HG03095 (cell line): ENCODE results near the gene OPA3.

Experiments
- ATAC-seq: cut with Tn5 transposase; IDR thresholded peaks from one replicate; pipeline ENCODE4 v1.9.1; 2021; ENCODE audit warnings: moderate library complexity; ENCODE audit not compliant: unreplicated experiment

The OPA3 gene

DNA sequence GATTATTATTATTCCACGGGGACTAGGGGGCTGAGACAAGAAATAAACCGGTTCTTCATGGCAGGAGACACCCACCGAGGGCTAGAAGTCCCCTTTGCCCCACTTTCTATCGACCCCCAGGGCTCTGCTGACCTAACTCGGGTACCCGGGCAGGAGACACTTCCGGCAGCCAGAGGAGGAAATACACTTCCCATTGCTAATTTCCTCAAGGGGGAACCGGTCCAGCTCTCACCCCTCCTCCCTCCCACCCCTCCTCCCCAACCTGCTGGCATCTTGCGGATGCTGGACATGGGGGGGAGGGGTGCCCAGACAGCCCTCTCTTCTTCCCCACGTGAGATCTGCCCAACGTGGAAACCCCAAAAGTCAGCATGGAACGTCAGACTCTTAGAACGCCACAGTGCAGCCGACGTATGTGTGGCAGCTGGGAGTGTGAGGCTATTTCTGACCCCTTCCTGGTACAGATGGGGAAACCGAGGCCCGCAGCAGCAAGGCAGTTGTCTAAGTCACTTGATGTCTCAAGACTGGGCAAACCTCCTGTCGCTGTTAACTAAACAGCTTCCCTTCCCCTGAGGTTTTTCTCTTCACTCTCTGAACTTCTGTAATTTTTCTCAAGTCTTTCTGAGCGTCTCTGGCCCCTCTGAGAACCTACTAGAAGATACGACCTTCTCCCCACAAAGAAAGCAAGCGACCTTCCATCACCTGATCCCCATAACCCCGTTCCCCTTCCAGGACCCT, 13.8 kb upstream of the OPA3 start:
- no peak for ATAC-seq

DNA sequence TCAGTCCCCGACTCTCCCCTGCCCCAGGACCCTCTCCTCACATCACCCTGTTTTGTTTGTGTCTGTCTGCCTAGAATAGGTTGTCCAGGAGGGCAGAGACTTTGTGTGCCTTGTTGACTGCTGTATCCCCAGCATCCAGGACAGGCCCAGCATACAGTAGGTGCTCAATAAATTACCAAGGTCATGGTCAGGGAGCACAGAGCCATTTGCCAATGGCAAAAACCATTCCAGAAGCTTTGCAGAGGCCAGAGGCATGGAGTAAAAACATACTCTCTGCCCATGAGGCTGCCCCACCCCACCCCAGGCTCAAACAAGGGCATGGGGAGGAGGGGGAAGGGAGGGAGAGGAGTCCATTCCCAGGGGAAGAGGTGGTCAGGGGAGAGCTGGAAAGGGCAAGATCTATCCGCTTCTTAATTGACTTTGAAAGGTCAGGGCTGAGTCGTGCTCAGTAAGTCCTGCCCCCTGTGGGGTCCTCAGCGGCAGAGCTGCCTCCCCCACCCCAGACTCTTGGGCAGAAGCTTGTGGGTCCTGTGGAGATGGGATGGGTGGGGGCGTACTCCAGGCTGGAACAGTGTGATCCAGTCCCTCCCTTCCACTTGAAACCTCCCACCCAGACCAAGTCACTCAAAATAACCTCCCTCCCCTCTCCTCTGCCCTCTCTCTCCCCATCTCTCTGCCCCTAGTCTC, 13.0 kb upstream of the OPA3 start:
- no peak for ATAC-seq

DNA sequence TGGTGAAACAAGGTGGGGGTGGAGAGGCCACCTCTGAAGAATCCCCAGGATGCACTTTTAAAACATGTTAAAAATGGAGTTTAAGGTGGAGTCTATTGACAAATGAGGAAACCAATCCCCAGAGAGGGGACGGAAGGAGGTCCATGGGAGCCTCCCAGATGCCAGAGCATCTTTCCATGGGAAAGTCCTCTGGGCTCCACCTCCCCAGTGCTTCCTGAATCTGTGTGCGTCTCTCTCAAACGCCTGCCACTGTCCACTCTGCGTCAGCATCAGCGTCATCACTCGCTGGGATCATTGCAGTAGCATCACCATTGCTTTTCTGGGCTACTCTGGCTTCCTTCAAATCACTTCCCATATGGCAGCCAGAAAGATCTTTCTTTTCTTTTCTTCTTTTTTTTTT, 11.2 kb upstream of the OPA3 start:
- no peak for ATAC-seq

DNA sequence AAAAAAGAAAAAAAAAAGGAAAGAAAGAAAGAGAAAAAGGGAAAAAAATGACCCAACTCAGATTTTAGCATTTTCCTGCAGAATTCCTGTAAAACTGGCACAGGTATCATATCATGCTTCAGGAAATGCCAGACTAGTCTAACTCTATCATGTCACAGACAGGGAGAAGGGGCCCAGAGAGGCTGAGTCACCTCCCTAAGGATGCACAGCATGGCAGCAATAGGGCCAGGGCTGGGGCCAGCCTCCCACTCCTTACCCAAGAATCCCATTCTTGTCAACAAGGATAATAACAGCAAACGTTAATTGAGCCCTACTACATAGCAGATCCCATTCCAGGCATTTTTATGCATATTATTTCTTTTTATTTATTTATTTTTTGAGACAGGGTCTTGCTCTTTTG, 8.9 kb upstream of the OPA3 start:
- ATAC-seq = no peak

DNA sequence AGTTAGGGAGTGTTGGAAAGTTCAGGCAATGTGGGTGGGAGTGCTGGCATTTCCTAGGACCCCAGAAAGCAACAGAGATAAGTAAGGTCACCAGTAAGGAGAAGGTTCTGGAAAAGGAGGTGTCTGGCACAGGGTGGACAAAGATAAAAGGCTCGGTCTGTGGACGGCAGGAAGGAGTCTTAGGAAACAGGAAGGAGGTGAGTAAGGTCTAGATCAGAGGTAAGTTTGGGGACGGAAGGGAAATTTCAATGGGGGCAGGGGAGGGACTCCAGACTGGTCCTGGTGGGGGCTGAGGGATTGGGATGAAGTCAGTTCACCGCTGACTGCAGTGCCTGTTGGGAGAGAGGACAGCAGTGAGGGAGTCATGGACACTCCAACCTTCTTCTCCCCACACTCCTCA, 7.8 kb upstream of the OPA3 start:
- ATAC-seq = no peak

DNA sequence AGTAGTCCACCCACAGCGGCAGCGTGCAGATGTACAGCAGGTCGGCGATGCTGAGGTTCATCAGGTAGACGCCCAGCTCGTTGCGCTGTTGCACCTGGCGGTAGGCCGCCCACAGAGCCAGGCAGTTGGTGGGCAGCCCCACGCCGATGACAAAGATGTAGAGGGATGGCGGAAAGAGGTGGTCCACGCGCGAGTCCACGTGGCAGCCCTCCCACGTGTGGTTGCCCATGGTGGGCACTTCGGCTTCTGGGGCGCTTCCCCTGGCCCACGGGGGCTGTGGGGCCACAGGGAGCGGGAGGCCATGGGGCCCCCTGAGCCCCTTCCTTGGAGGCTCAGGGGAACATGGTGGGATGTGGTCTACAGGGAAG, 7.0 kb upstream of the OPA3 start:
- no peak for ATAC-seq

DNA sequence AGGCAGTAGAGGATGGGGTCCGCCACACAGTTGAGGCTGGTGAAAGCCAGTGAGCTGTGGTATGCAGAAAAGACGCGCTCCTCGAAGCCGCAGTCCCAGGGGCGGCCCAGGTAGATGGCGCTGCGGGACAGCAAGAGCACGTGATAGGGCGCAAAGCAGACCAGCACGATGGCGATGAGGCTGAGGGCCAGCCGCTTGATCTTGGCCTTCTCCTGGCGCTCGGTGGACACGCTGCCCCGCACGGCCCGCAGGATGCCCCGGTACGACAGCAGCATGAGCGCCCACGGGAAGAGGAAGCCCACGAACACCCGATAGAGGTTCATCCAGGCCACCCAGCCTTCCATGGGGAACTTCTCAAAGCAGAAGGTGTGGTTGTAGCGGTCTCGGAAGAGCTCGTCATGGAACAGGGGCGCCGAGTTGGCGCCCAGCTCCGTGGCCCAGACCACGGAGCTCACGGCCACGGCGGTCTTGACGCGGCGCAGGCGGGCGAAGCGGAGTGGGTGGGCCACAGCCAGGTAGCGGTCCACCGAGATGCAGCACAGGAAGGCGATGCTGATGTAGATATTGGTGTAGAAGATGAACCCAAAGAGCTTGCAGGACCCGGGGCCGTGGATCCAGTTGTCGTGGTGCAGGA, 6.5 kb upstream of the OPA3 start:
- ATAC-seq = no peak

DNA sequence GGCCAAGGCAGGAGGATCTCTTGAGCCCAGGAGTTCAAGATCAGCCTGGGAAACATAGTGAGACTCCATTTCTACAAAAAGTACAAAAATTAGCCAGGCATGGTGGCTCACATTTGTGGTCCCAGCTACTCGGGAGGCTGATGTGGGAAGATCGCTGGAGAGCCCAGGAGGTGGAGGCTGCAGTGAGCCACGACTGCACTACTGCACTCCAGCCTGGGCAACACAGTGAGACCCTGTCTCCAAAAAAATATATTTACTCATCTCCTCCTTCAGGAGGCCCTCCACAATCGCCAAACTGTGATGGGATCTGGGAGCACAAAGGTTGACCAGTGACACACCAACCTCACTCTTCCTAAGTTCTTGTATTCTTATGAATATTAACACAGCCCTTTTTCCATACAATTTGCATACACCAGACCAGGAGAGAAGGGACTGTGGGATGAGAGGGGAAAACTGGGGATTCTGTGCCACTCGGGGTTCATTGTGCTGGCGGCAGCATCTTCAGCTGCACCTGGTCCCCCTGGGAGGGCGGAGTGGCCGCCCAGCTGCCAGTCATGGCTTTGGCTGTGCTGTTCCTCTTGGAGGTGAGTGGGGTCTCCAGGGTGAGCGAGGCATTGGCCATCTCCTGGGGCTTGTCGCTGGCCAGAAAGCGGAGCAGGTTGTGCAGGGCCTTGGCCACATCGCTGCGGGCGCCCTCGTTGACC, 5.8 kb upstream of the OPA3 start:
- no peak for ATAC-seq

DNA sequence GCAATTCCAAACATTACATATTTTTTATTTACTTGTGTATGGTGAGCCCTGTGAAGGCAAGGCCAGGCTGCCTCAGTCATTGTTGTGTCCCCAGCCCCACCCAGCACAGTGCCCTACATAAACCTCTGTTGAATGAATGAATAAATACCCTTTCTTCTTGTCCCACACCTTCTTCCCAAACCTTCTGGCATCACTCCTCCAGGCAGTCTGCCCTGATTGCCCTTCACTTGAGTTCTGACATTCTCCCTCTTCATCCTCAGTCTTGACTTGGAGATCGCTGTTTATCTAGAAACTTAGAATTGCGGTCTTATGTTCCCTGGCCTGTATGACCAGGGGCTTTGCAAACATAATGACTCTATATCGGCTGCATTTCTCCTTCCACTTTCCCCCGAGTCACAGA, 5.2 kb upstream of the OPA3 start:
- ATAC-seq = no peak

DNA sequence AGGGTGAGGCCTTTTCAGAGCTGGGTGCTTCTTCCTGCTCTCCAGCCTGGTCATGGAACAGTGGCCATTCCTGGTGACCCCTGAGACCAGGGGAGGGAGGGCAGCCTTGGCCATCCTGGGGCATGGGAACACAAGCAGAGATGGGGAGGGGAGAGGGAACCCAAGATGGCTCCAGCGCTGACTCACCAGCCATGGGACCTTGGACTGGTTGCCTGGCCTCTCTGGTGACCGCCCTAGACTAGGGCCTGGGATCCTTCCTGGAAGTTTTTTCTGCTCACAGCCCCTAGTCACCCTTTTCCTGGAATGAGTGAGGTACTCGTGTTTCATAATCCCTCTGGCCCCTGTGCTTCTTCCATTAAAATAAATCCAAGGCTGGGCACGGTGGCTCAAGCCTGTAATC, 3.3 kb upstream of the OPA3 start:
- no peak for ATAC-seq

DNA sequence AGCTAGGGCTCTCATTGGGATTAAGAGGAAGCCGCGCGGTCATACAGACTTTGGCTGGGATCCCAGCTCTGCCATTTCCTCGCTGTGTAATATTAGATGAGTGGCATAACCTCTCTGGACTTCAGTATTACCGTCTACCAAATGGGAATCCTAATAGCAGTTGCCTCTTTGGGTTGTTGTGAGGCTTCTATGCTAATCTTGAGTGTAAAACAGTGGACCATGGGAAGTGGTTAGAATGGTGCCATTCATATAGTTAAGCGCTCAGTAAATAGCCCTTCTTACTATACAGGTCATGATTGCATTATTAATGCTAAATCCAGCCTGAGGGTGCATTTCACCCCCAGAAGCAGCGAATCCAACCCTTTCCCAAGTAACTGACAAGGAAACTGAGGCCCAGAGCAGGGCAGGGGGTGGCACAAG, 566 bp upstream of the OPA3 start:
- ATAC-seq = no peak

DNA sequence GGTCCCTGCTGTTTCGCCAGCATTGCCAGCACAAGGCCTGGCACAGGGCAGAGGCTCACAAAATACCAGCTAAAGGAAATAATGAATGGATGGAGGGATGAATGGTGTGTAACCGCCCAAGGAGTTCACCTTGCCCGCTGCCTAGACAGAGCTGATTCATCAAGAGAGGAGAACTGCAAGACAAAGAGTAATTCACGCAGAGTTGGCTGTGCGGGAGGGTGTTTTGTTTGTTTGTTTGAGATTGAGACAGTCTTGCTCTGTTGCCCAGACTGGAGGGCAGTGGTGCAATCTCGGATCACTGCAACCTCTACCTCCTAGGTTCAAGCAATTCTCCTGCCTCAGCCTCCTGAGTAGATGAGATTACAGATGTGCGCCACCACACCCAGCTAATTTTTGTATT, 3.0 kb downstream of the OPA3 start:
- no peak for ATAC-seq

DNA sequence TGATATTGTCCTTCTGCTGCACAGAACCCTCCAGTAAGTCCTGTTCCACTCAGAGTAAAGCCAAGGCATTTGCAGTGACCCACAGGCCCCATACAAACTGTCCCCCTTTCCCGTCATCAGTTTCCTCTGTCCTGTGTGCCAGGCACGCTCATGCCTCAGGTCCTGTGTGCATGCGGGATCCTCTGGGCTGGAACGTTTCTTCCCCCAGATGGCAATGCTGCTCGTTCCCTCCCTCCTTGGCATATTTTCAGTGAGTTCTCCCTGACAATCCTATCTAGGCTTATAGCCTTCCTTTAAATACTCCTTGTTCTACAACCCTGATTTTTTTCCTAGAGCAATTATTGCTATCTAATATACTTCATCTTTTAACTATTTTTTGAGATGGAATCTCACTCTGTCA, 5.7 kb downstream of the OPA3 start:
- ATAC-seq = no peak

DNA sequence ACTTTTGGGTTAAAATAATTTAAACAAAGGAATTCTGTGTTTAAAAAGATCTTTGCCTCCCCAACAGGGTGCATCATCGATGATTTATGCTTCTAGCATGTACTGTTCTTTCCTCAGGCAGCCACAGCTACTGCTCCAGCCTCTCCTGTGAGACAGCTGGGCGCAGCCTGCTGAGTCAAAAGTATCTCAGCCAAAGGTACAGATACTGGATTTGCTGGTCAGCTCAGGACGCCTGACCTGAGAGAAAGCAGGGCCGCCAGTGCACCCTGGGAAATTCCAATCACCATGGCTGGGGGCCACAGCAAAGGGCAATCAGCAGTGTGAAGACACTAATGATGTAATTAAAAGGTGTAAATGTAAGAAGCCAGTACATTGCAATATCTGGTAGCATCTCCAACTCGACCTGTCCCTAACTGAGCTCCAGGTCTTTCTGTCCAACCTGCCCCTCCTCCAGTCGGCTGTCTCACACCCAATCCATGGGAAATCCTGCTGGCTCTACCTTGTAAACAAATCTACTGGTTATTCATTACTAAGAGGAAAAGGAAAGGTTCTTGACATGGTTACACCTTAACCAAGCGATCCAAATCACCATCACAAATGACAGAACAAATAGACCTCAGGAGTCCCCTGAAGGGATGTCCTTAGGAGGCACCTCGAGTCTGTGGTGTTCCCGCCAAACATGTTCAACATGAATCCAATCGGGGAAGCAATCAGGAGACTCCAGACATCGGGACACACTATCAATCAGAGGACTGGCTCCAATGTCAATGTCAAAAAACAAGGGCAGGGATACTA, 7.3 kb downstream of the OPA3 start:
- ATAC-seq = no peak

DNA sequence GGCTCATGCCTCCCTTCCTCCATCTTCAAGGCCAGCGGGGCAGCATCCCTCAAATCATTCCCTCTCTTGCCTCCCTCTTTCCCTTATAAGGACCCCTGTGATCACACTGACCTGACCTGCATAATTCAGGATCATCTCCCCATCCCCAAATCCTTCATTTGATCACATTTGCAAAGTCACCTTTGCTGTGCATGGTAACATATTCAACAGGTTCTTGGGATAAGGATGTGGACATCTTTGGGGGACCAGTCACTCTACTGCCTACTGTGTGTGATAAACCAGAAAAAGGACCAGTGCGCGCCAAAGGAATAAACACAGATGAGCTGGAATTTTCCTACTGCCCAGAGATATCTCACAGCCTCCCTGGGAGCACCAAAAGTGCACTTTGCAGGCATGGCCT, 7.9 kb downstream of the OPA3 start:
- ATAC-seq = no peak

DNA sequence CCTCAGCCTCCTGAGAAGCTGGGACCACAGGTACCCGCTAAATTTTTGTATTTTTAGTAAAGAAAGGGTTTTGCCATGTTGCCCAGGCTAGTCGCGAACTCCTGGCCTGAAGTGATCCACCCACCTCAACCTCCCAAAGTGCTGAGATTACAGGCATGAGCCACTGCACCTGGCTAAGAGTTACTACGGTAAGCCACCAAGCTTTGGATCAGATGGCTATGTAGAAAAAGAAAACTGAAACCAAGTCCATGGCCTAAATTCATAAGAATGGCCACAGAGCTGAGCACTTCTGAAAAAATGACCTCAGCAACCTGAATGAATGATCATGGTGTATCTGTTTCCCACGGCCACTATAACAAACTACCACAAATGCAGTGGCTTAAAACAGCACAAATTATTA, 9.4 kb downstream of the OPA3 start:
- ATAC-seq = no peak

DNA sequence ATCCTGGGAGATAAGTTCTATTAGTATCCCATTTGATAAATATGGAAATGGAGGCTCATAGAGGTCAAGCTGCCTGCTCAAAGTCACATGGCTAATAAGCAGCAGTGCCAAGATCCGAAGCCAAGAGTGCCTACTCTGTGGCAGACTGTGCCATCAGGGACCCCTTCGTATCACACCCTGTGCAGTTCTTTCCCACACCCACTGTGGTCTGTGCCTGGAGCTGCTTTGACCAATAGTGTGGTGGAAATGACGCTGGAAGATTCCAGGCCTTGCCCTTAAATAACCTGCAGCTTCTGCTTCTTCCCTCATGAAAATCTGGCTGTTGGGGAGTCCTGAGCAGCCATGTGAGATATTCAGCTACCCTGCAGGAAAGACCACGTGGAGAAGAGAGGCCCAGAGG, 10.1 kb downstream of the OPA3 start:
- no peak for ATAC-seq

DNA sequence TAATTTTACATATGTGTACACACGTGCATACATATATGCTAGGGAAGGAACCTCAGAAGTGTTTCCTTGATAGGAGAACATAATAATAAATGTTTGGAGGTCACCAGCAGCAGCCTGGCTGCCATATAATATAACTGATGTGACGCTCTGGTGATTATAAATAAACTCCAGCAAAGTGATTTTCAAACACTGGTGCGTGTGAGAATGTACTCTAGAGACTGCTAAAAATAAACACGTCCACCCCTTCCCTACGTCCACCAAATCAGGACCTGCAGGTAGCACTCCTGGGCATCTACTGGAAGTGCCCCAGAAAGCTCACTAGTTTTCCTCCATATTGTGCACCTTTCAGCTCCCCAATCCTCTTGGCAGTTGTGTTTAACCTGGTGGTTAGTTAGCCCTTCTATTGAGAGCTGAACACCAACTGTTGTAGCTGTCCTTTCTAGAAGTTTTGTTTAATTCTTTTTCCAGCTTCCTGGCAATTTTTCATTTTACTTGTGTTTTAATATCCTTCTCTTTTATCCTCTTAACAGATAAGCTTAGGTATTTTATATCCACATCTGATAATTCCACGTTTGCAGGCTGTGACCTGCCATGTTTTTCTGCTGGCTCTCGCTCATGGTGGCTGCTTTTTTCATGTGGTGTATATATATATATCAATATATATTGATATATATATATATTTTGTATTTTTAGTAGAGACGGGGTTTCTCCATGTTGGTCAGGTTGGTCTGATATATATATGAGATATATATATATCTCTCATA, 13.0 kb downstream of the OPA3 start:
- ATAC-seq = no peak

DNA sequence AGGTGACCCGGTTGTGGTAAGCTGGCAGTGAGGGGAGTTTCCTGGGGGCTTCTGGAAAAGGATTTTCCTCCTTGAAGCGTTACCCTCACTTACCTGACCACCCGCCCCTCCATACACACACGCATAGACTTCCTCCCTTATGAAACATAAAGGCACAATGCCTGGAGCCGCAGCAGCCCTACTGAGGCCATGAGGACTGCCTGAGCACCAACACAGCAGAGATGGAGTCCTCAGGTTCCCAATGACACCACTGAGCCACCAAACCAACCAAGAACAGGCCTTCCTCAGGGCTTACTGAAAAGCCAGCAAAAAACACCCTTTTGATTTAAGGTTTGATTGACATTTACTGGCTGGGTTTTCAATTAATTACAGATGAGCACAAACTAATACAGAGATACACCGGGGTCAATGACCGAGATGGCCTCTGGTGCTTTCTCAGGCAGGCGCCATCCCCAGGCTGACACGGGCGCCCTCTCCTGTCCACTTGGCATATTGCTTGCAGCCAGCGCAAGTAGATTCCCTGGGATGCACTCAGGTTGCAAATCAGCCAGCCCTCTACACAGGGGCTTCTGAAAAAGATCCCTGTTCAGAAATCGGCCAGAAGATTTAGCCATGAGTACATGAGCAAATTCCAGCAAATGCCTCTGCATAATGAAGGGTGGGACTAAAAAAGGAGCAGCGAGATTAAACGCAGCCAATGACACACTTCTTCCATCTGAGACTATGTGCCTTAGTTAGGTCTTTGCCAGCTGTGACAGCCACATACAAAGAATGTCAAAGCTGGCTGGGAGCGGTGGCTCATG, 14.8 kb downstream of the OPA3 start:
- no peak for ATAC-seq

DNA sequence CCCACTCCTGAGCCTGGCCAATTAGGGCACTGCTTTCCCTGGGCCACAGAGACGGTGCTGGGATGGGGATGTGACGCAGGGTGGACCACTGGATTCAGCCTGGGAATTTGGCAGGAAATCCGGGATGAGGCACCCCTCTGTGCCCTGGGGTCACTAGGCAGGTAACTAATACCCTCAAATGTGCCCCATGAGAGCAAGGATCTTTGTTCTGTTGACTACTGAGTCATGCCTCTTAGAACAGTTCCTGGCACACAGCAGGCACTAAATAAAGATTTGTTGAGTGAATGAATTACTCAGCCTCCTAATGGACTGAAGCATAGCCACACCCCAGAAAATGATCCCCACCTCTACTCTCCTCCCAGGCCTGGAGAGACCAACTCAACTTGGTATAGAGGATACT, 15.9 kb downstream of the OPA3 start:
- no peak for ATAC-seq
